IMR-90 (cell line): ENCODE measurements around the gene IL36B.

Source experiments
- BHLHE40 ChIP-seq: fragments of 150-350 bp; IDR thresholded peaks from 2 replicates; pipeline ENCODE4 v1.6.1; 2016; ENCODE audit warnings: mild to moderate bottlenecking, low read depth, low read length
- CEBPB ChIP-seq: IDR thresholded peaks from 2 replicates; pipeline ENCODE4 v1.6.1; 2012; ENCODE audit warnings: low read depth, low read length, improper control_type of control experiment
- FOS ChIP-seq: fragments of 150-350 bp; IDR thresholded peaks from 2 replicates; pipeline ENCODE4 v1.6.1; 2016; ENCODE audit warnings: low read depth, low read length
- MAZ ChIP-seq: IDR thresholded peaks from 2 replicates; pipeline ENCODE4 v1.6.1; 2012; ENCODE audit warnings: low read depth, mild to moderate bottlenecking, low read length, improper control_type of control experiment, moderate library complexity, borderline replicate concordance
- MXI1 ChIP-seq: IDR thresholded peaks from 2 replicates; pipeline ENCODE4 v1.6.1; 2012; ENCODE audit warnings: low read depth, mild to moderate bottlenecking, low read length, moderate library complexity, borderline replicate concordance
- NFE2L2 ChIP-seq: fragments of 150-350 bp; IDR thresholded peaks from 2 replicates; pipeline ENCODE4 v1.6.1; 2016; ENCODE audit warnings: low read depth, mild to moderate bottlenecking, low read length
- POLR2A ChIP-seq: IDR thresholded peaks from 2 replicates; pipeline ENCODE4 v1.6.1; 2012; ENCODE audit warnings: mild to moderate bottlenecking, low read depth, low read length
- RAD21 ChIP-seq: IDR thresholded peaks from 2 replicates; pipeline ENCODE4 v1.6.1; 2012; ENCODE audit warnings: low read length, improper control_type of control experiment
- RFX5 ChIP-seq: IDR thresholded peaks from 2 replicates; pipeline ENCODE4 v1.8.0; 2012; ENCODE audit warnings: low read depth, mild to moderate bottlenecking, low read length, moderate library complexity
- SMC3 ChIP-seq: fragments of 150-350 bp; IDR thresholded peaks from 2 replicates; pipeline ENCODE4 v1.6.1; 2016; ENCODE audit warnings: low read depth, mild to moderate bottlenecking, antibody characterized with exemption, low read length, moderate library complexity
- TF ChIP-seq, protein P1 (sequence below): conservative IDR thresholded peaks from 2 replicates; pipeline ENCODE4 v1.5.1; 2012; ENCODE audit warnings: mild to moderate bottlenecking, low read depth, low read length, improper control_type of control experiment
- TF ChIP-seq, protein P2 (sequence below): fragments of 150-350 bp; IDR thresholded peaks from 2 replicates; pipeline ENCODE4 v1.6.1; 2017; ENCODE audit warnings: mild to moderate bottlenecking, antibody characterized with exemption, low read length, low read depth
- TF ChIP-seq, protein P3 (sequence below): fragments of 150-350 bp; IDR thresholded peaks from 2 replicates; pipeline ENCODE4 v1.6.1; 2016; ENCODE audit warnings: low read depth, mild to moderate bottlenecking, low read length, moderate library complexity, borderline replicate concordance

DNA sequence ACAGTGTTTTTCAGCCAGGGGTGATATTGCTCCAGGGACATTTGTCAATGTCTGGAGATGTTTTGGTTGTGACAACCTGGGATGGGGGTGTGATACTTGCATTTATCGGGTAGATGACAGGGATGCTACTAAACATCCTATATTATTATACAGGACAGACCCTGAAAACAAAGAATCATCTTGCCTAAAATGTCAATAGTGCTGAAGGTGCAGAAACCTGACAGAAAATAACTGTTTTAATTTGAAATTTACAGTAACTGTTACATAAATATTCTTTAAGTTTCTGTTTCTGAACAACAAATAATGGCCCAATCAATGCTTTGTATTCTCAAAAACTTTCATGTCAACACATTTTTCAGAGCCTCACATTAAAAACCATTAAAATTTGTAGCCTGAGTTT, 45.4 kb downstream of the IL36B start:
- TF ChIP-seq, protein P1, sequence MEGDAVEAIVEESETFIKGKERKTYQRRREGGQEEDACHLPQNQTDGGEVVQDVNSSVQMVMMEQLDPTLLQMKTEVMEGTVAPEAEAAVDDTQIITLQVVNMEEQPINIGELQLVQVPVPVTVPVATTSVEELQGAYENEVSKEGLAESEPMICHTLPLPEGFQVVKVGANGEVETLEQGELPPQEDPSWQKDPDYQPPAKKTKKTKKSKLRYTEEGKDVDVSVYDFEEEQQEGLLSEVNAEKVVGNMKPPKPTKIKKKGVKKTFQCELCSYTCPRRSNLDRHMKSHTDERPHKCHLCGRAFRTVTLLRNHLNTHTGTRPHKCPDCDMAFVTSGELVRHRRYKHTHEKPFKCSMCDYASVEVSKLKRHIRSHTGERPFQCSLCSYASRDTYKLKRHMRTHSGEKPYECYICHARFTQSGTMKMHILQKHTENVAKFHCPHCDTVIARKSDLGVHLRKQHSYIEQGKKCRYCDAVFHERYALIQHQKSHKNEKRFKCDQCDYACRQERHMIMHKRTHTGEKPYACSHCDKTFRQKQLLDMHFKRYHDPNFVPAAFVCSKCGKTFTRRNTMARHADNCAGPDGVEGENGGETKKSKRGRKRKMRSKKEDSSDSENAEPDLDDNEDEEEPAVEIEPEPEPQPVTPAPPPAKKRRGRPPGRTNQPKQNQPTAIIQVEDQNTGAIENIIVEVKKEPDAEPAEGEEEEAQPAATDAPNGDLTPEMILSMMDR, result no peak
- TF ChIP-seq, protein P2, sequence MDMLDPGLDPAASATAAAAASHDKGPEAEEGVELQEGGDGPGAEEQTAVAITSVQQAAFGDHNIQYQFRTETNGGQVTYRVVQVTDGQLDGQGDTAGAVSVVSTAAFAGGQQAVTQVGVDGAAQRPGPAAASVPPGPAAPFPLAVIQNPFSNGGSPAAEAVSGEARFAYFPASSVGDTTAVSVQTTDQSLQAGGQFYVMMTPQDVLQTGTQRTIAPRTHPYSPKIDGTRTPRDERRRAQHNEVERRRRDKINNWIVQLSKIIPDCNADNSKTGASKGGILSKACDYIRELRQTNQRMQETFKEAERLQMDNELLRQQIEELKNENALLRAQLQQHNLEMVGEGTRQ, result no peak
- TF ChIP-seq POLR2A (no peak), CEBPB (no peak), NFE2L2 (no peak), SMC3 (no peak), BHLHE40 (no peak), RAD21 (no peak), MAZ (no peak), RFX5 (no peak), FOS (no peak), MXI1 (no peak)
- TF ChIP-seq, protein P3, sequence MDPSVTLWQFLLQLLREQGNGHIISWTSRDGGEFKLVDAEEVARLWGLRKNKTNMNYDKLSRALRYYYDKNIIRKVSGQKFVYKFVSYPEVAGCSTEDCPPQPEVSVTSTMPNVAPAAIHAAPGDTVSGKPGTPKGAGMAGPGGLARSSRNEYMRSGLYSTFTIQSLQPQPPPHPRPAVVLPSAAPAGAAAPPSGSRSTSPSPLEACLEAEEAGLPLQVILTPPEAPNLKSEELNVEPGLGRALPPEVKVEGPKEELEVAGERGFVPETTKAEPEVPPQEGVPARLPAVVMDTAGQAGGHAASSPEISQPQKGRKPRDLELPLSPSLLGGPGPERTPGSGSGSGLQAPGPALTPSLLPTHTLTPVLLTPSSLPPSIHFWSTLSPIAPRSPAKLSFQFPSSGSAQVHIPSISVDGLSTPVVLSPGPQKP, result no peak
